Subcutaneous abdominal adipose tissue (tissue), 5 donors: ENCODE data around the gene INPPL1.

Source experiments
- H3K27ac ChIP-seq: one replicate; pipeline ENCODE4 v1.7.0; 2013; ENCODE audit warnings: low read depth, mild to moderate bottlenecking, inconsistent platforms, low read length, moderate library complexity
- H3K27me3 ChIP-seq, 5 donors: one replicate each; pipeline ENCODE4 v1.7.0; 2013; ENCODE audit warnings: low read length in 5 of 5, inconsistent platforms in 1 of 5; ENCODE audit not compliant: control insufficient read depth in 5 of 5, insufficient read depth in 4 of 5
- H3K36me3 ChIP-seq, 5 donors: one replicate each; pipeline ENCODE4 v1.7.0; 2013; ENCODE audit warnings: low read length in 5 of 5; ENCODE audit not compliant: control insufficient read depth in 5 of 5, insufficient read depth in 5 of 5
- H3K4me1 ChIP-seq, 5 donors: one replicate each; pipeline ENCODE4 v1.7.0; 2013; ENCODE audit warnings: low read length in 5 of 5, mild to moderate bottlenecking in 3 of 5, moderate library complexity in 1 of 5; ENCODE audit not compliant: control insufficient read depth in 5 of 5, insufficient read depth in 5 of 5
- H3K4me3 ChIP-seq, 5 donors: one replicate each; pipeline ENCODE4 v1.7.0; 2013; ENCODE audit warnings: low read length in 5 of 5, low read depth in 1 of 5
- H3K9ac ChIP-seq, 5 donors: one replicate each; pipeline ENCODE4 v1.7.0; 2013; ENCODE audit warnings: low read length in 5 of 5, mild to moderate bottlenecking in 4 of 5, moderate library complexity in 3 of 5
- H3K9me3 ChIP-seq, 5 donors: one replicate each; pipeline ENCODE4 v1.7.0; 2013; ENCODE audit warnings: low read length in 5 of 5; ENCODE audit not compliant: control insufficient read depth in 5 of 5
- donor health status: healthy.
- donor health status: healthy.
- donor health status: healthy.
- donor health status: healthy.
- donor health status: healthy.

Gene INPPL1

DNA sequence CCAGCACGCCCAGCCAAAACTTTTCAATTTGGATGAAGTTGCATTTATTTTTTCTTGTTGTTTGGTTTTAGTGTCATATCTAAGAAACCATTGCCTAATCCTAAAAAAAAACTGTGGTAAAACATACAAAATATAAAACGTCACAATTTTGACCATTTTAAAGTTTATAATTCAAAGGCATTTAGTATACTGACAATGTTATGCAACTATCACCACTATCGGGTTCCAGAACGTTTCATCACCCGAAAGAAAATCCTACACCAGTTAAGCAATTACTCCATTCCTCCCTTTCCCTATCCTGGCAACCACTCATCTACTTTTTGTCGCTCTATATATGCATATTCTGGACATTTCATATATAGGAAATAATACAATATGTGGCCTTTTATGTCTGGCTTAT, 49.9 kb downstream of the INPPL1 start:
- Histone ChIP-seq H3K36me3 (no peaks in the 10 kb centered on the region), H3K27me3 (no peaks in the 10 kb centered on the region), H3K4me3 (no peak overlapping the region), H3K9me3 (no peaks in the 10 kb centered on the region), H3K27ac (no peak overlapping the region), H3K9ac (no peak overlapping the region), H3K4me1 (no peaks in the 10 kb centered on the region)

DNA sequence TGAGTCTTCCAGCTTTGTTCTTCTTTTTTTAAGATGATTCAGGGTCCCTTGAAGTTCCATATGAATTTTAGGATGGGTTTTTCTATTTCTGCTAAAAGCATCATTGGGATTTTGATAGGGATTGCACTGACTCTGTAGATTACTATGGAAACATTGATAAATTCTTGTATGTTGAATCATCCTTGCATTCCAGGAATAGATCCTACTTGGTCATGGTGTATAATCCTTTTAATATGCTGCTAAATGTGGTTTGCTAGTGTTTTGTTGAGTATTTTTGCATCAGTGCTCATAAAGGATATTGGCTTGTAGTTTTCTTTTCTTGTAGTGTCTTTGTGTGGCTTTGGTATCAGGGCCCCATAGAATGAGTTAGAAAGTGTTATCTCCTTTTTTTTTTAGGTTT, 54.3 kb downstream of the INPPL1 start:
- peaks cover 0 to 3% (median 0%) of the 10 kb centered on the region in 5 donors for H3K9me3 ChIP-seq
- H3K27me3 ChIP-seq: peaks cover 0 to 4% (median 0%) of the 10 kb centered on the region in 5 donors
- no peak overlapping the region for H3K9ac ChIP-seq
- H3K27ac ChIP-seq: no peak overlapping the region
- peaks cover 0 to 5% (median 0%) of the 10 kb centered on the region in 5 donors for H3K4me1 ChIP-seq
- H3K4me3 ChIP-seq: no peak overlapping the region
- no peaks in the 10 kb centered on the region for H3K36me3 ChIP-seq

DNA sequence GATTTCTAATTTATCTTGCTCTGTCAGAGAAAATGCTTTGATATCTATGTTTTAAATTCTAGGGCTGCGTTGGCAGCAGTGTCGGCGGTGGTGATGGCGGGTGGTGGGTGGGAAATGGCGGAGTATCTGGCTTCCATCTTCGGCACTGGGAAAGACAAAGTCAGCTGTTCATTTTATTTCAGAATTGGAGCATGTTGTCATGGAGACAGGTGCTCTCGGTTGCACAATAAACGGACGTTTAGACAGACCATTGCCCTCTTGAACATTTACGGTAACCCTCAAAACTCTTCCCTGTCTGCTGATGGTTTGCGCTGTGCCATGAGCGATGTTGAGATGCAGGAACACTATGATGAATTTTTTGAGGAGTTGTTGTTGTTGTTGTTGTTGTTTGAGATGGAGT, 55.5 kb downstream of the INPPL1 start:
- no peak overlapping the region for H3K27ac ChIP-seq
- H3K9ac ChIP-seq: no peak overlapping the region
- H3K36me3 ChIP-seq: no peaks in the 10 kb centered on the region
- H3K27me3 ChIP-seq: peaks cover 0 to 7% (median 0%) of the 10 kb centered on the region in 5 donors
- H3K4me1 ChIP-seq: peaks cover 0 to 5% (median 0%) of the 10 kb centered on the region in 5 donors
- H3K9me3 ChIP-seq: peaks cover 0 to 3% (median 0%) of the 10 kb centered on the region in 5 donors
- no peak overlapping the region for H3K4me3 ChIP-seq

DNA sequence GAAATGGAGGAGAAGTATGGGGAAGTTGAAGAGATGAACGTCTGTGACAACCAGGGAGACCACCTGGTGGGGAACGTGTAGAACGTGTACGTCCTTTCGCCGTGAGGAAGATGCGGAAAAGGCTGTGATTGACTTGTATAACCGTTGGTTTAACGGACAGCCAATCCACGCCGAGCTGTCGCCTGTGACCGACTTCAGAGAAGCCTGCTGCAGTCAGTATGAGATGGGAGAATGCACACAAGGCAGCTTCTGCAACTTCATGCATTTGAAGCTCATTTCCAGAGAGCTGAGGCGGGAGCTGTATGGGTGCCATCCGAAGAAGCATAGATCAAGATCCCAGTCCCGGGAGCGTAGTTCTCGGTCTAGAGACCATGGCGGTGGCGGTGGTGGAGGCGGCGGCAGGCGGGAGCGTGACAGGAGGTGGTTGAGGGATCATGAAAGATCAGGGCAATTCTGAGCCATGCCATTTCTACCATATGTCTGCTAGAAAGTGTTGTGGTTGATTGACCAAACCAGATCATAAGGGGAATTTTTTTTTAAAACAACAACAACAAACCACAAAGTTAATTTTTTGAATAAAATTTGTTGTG, 56.3 kb downstream of the INPPL1 start:
- Histone ChIP-seq H3K4me3 (no peak overlapping the region), H3K4me1 (peaks cover 0 to 5% (median 0%) of the 10 kb centered on the region in 5 donors), H3K27ac (no peak overlapping the region), H3K36me3 (no peaks in the 10 kb centered on the region), H3K9me3 (peaks cover 0 to 3% (median 0%) of the 10 kb centered on the region in 5 donors), H3K27me3 (peaks cover 0 to 7% (median 0%) of the 10 kb centered on the region in 5 donors), H3K9ac (no peak overlapping the region)

DNA sequence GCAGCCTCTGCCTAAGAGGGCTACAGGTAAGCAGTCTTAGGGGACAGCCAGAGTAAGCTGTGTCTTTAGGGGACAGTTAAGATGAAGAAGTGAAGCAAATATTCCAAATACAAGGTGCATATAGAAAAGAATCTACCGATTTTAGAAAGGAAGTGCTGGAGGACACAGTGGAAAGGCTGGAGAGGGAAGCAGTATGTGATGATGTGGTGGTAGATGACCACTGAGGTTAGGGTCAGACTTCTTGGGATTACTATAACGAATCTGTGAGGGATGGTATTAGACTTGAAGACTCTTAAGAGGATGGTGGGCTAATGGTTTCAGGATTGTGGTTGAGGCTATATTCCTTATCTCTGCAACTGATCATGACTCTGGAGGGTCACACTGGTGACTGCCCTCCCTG, 59.4 kb downstream of the INPPL1 start:
- Histone ChIP-seq H3K27me3 (peaks cover 0 to 7% (median 0%) of the 10 kb centered on the region in 5 donors), H3K4me1 (peaks cover 0 to 5% (median 0%) of the 10 kb centered on the region in 5 donors), H3K27ac (no peak overlapping the region), H3K36me3 (no peaks in the 10 kb centered on the region), H3K9ac (no peak overlapping the region), H3K9me3 (peaks cover 0 to 3% (median 0%) of the 10 kb centered on the region in 5 donors), H3K4me3 (no peak overlapping the region)

DNA sequence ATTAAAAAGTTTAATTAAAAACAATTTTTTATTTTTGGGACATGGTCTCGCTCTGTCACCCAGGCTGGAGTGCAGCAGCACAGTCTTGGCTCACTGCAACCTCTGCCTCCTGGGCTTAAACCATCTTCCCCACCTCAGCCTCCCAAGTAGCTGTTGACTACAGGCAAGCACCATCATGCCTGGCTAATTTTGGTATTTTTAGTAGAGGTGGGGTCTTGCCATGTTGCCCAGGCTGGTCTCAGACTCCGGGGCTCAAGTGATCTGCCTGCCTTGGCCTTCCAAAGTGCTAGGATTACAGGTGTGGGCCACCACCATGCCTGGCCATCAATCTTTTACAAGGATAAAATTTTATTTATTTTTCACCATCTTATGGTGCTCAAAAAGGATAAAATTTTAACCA, 62.7 kb downstream of the INPPL1 start:
- Histone ChIP-seq H3K27me3 (peaks cover 0 to 7% (median 0%) of the 10 kb centered on the region in 5 donors), H3K36me3 (peaks cover 0 to 2% (median 0%) of the 10 kb centered on the region in 5 donors), H3K9ac (no peak overlapping the region), H3K9me3 (peaks cover 0 to 3% (median 0%) of the 10 kb centered on the region in 5 donors), H3K27ac (no peak overlapping the region), H3K4me3 (no peak overlapping the region), H3K4me1 (peaks cover 0 to 9% (median 0%) of the 10 kb centered on the region in 5 donors)
